Kidney (tissue), 14 donors: ENCODE data around the gene STAB2. TPM values are rescaled to one million over a fixed set of nuclear protein-coding genes. Genes with fewer than 3 reads are reported as not detected.

Experiments
- DNase-seq, 5 donors: peaks; one replicate each; pipeline ENCODE4 v3.0.0-alpha.2; 2013 to 2020
- FAIRE-seq: peaks from 2 replicates; lab custom pipeline; 2012; peaks lifted over from hg19 to GRCh38; lab: Jason Lieb, UNC
- H3K27ac ChIP-seq, 2 donors: one replicate each; pipeline ENCODE4 v1.7.0; 2013; ENCODE audit warnings: low read depth in 2 of 2, low read length in 2 of 2, inconsistent platforms in 1 of 2
- H3K27me3 ChIP-seq: one replicate; pipeline ENCODE4 v1.7.1; 2013; ENCODE audit warnings: low read length, inconsistent platforms; ENCODE audit not compliant: control insufficient read depth, insufficient read depth
- H3K36me3 ChIP-seq, 3 donors: one replicate each; pipeline versions ENCODE4 v1.7.0 to v1.7.1; 2013; ENCODE audit warnings: low read length in 3 of 3, control low read depth in 1 of 3, inconsistent platforms in 1 of 3; ENCODE audit not compliant: insufficient read depth in 3 of 3, control insufficient read depth in 2 of 3
- H3K4me1 ChIP-seq, 3 donors: one replicate each; pipeline versions ENCODE4 v1.7.0 to v1.7.1; 2013; ENCODE audit warnings: low read length in 3 of 3, inconsistent platforms in 1 of 3, low read depth in 1 of 3; ENCODE audit not compliant: control insufficient read depth in 2 of 3, insufficient read depth in 2 of 3
- H3K4me3 ChIP-seq, 3 donors: one replicate each; pipeline versions ENCODE4 v1.7.0 to v1.8.1; 2013; ENCODE audit warnings: low read length in 3 of 3, control low read depth in 1 of 3, inconsistent platforms in 1 of 3
- H3K9ac ChIP-seq, 3 donors: one replicate each; pipeline versions ENCODE4 v1.7.0 to v1.7.1; 2013; ENCODE audit warnings: low read length in 3 of 3, control low read depth in 1 of 3, inconsistent platforms in 1 of 3
- H3K9me3 ChIP-seq, 3 donors: one replicate each; pipeline versions ENCODE4 v1.7.0 to v1.7.1; 2013; ENCODE audit warnings: low read length in 3 of 3, control low read depth in 1 of 3, inconsistent platforms in 1 of 3; ENCODE audit not compliant: control insufficient read depth in 2 of 3, insufficient read depth in 1 of 3
- intact Hi-C: fragments of 100-400 bp; cut with DNase I; formaldehyde crosslinking; loops from one replicate; pipeline ENCODE4 v1.11.1; 2022
- polyA plus RNA-seq: library from polyadenylated mRNA; stranded (reverse); fragments of 350-450 nt; fragmentation: Illumina TruSeq; extraction: RNeasy Lipid Tissue Mini Kit (QIAGEN cat#74804); gene quantifications from one replicate; pipeline ENCODE4 v1.2.3, GENCODE V29; 2014; ENCODE audit warnings: low read depth, low replicate concordance; ENCODE audit not compliant: insufficient read depth
- total RNA-seq: library from RNA; stranded (reverse); fragmentation: NEBNext Ultra II Directional; extraction: Animal tissue kit (Norgen Biotek cat#: 25700); gene quantifications from one replicate; pipeline ENCODE4 v1.2.1, GENCODE V29; 2021
- TF ChIP-seq, protein P1 (sequence below): IDR thresholded peaks from 3 replicates; pipeline ENCODE4 v1.5.1; 2012; ENCODE audit warnings: mild to moderate bottlenecking, moderate library complexity, borderline replicate concordance; ENCODE audit not compliant: insufficient read depth; ENCODE audit errors: extremely low read depth
- donor health status: control.
- donor health status: control.
- donor health status: control.
- donor health status: control.
- donor health status: control.
- donor health status: DM: yes; HTN: yes; CAD: no.
- donor health status: Normal renal cell carcinoma (clear cell type).

Gene STAB2
- total and polyA plus RNA-seq, 2 donors from 2014 or later: 0.16 TPM; not detected in 1

DNA sequence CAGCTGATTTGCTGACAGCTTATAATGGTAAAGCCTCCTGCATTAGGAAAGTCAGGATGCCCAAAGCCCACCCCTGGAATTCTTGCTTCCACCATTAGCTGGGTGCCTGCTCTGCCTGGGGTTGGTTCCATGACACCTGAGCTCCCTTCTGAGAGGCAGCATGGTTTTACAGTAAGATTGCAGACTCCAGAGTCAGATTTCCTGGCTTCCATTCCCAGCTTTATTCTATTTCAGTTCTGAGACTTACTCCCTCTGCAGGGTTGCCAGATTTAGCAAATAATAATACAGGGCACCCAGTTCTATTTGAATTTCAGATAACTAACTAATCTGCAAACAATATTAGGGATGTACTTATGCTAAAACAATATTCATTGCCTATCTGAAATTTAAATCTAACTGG is 12.2 kb downstream of the STAB2 start:
- intact Hi-C loops: no loop called here
- no peaks in the 10 kb centered on the region for H3K4me1 ChIP-seq
- no peak overlapping the region for H3K4me3 ChIP-seq
- no peak overlapping the region for H3K9ac ChIP-seq
- TF ChIP-seq, protein P1, sequence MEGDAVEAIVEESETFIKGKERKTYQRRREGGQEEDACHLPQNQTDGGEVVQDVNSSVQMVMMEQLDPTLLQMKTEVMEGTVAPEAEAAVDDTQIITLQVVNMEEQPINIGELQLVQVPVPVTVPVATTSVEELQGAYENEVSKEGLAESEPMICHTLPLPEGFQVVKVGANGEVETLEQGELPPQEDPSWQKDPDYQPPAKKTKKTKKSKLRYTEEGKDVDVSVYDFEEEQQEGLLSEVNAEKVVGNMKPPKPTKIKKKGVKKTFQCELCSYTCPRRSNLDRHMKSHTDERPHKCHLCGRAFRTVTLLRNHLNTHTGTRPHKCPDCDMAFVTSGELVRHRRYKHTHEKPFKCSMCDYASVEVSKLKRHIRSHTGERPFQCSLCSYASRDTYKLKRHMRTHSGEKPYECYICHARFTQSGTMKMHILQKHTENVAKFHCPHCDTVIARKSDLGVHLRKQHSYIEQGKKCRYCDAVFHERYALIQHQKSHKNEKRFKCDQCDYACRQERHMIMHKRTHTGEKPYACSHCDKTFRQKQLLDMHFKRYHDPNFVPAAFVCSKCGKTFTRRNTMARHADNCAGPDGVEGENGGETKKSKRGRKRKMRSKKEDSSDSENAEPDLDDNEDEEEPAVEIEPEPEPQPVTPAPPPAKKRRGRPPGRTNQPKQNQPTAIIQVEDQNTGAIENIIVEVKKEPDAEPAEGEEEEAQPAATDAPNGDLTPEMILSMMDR: no peak
- DNase-seq (no peak), FAIRE-seq (no peak)
- no peaks in the 10 kb centered on the region for H3K27me3 ChIP-seq
- no peak overlapping the region for H3K27ac ChIP-seq
- H3K9me3 ChIP-seq: no peaks in the 10 kb centered on the region
- no peaks in the 10 kb centered on the region for H3K36me3 ChIP-seq

DNA sequence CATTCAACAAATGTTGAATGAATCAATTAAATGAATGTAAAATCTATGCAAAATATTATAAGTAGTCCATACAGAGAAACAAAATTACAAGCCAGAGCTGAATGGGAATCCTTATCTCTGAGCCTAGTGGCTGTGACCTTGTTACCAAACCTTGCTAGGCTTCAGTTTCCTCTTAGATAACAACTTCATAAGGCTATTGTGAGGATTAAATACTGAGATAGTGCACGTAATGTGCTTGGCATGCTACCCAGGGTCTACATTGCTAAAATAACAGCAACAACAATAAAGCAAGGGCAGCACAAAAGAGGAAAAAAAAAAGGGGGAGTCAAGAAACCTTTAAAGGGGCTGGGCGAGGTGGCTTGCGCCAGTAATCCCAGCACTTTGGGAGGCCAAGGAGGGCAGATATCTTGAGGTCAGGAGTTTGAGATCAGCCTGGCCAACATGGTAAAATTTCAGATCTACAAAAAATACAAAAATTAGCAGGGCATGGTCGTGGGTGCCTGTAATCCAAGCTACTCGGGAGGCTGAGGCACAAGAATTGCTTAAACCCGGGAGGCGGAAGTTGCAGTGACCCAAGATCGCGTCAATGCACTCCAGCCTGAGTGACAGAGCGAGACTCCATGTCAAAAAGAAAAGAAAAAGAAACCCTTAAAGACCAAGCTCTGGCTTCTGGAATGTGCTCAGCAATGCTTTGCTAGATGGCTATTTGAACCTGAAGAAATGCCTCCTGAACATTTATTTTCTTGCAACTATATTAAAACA is 14.1 kb downstream of the STAB2 start:
- Histone ChIP-seq H3K27me3 (no peaks in the 10 kb centered on the region), H3K4me3 (no peak overlapping the region), H3K4me1 (no peaks in the 10 kb centered on the region), H3K27ac (no peak overlapping the region), H3K36me3 (no peaks in the 10 kb centered on the region), H3K9ac (no peak overlapping the region), H3K9me3 (no peaks in the 10 kb centered on the region)
- no peak for DNase-seq
- TF ChIP-seq, protein P1: no peak
- FAIRE-seq: no peak
- intact Hi-C loops: no loop called here

DNA sequence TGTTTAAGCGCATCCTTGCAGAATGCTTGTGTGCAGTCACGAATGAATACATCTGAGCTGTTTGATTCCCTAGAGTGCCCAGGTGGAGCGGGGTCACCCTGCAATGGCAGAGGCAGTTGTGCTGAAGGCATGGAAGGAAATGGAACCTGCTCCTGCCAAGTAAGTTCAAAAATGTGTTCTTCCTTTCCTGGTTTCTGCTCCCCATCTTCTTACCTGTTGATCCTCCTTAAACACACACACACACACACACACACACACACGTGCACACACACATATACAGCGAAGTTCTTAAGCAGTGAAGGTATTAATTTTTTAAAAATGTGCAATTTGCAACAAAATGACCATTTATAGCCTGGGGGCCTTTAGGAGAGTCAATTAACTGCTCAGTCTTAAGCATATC is 33.3 kb downstream of the STAB2 start:
- no peak overlapping the region for H3K27ac ChIP-seq
- no peaks in the 10 kb centered on the region for H3K4me1 ChIP-seq
- peaks cover 0 to 3% (median 0%) of the 10 kb centered on the region in 3 donors for H3K9me3 ChIP-seq
- H3K36me3 ChIP-seq: no peaks in the 10 kb centered on the region
- DNase-seq: no peak
- H3K4me3 ChIP-seq: no peak overlapping the region
- FAIRE-seq: no peak
- no peaks in the 10 kb centered on the region for H3K27me3 ChIP-seq
- no peak overlapping the region for H3K9ac ChIP-seq
- TF ChIP-seq, protein P1: no peak
- intact Hi-C loops: loop anchor here (10.0 kb wide), 1 partner anchor 224 kb away; the partner anchor contains the start of gene NT5DC3
